HS-5 (cell line): ENCODE results near the gene MRC2.
"Not testable (repeated sequence)": the region's sequence is repeated elsewhere in the genome, so short reads cannot be mapped to it uniquely, and the experiment has no call there.

ENCODE experiments used
- DNase-seq: peaks from one replicate; pipeline ENCODE4 v3.0.0-alpha.2; 2012; ENCODE audit warnings: low read depth

MRC2 gene, protein sequence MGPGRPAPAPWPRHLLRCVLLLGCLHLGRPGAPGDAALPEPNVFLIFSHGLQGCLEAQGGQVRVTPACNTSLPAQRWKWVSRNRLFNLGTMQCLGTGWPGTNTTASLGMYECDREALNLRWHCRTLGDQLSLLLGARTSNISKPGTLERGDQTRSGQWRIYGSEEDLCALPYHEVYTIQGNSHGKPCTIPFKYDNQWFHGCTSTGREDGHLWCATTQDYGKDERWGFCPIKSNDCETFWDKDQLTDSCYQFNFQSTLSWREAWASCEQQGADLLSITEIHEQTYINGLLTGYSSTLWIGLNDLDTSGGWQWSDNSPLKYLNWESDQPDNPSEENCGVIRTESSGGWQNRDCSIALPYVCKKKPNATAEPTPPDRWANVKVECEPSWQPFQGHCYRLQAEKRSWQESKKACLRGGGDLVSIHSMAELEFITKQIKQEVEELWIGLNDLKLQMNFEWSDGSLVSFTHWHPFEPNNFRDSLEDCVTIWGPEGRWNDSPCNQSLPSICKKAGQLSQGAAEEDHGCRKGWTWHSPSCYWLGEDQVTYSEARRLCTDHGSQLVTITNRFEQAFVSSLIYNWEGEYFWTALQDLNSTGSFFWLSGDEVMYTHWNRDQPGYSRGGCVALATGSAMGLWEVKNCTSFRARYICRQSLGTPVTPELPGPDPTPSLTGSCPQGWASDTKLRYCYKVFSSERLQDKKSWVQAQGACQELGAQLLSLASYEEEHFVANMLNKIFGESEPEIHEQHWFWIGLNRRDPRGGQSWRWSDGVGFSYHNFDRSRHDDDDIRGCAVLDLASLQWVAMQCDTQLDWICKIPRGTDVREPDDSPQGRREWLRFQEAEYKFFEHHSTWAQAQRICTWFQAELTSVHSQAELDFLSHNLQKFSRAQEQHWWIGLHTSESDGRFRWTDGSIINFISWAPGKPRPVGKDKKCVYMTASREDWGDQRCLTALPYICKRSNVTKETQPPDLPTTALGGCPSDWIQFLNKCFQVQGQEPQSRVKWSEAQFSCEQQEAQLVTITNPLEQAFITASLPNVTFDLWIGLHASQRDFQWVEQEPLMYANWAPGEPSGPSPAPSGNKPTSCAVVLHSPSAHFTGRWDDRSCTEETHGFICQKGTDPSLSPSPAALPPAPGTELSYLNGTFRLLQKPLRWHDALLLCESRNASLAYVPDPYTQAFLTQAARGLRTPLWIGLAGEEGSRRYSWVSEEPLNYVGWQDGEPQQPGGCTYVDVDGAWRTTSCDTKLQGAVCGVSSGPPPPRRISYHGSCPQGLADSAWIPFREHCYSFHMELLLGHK (N-terminal part only)

DNA sequence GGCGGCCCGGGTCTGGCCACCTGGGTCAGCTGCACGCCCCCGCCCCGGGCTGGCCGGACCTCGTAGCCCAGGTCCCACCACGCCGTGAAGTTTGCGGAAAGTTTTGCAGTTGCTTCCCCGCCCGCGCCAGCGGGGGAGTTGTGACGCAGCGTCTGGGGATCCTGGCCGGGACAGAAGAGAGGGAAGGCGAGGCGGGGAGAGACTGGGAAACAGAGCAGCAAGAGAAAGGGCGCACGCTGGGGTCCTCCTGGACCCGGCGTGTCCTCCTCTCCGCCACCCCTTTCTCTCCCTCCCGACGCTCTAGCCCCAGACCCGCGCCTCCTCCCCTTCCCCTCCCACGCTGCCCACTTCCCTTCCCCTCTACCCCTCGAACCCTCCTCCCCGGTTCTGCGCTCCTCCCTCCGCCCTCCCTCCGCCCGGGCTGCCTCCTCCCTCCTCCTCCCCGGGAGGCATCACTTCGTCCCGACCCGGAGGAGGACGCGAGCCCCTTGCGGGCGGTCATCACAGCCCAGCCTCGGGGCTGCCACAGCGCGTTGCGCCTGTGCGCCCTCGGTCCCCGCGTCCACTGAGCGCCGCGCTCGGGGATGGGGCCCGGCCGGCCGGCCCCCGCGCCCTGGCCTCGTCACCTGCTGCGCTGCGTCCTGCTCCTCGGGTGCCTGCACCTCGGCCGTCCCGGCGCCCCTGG is at the start of gene MRC2:
Gene MRC2 (plus strand): TSS at position 452 of the 685 bp plus-strand sequence. CDS start 133 bp downstream, at position 585.
- DNase-seq: peak; percentile 49

DNA sequence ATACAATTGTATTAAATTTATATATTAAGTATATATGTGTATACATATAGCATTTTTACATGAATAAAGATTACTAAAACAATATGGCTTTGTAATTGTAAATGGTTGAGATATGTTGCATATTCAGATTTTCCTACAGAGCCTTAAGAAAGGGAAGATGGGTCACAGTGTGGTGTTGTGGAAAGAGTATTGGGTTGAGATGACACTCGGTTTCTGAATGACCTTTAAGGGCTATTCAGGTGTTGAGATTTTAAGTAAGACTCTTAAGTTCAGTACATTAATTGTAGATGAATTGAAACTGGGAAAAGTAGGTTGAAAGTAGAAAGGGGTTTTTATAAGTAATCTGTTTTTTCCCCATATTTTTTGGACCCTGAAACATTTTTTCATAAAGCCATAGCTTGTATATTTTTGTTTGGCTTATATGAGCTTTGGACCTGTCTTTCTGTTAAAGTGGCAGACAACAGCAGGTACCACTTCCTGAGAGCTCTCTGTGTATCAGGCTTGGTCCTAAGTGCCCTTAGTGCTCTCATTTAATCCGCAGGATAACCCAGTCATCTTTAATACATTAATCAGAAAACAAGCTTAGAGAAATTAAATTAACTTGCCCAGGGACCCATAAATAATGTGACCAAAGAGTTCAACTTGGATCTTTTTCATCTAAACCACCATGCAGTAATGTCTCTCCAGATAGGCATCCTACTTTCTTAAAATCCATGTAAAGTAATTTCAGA is 48.5 kb upstream of the MRC2 start:
- DNase-seq: no peak

DNA sequence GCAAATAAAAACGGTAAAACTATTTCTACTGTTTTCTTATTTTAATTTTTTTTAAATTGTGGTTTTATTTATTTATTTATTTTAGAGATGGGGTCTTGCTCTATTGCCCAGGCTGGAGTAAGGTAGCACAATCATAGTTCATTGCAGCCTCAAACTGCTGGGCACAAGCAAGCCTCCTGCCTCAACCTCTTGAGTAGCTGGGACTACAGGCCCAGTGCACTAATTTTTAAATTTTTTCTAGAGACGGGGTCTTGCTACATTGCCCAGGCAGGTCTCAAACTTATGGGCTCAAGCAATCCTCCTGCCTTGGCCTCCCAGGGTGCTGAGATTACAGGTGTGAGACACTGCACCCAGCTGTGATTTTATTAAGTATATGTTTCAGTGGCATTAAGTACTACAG is 46.5 kb upstream of the MRC2 start:
- DNase-seq: no peak

DNA sequence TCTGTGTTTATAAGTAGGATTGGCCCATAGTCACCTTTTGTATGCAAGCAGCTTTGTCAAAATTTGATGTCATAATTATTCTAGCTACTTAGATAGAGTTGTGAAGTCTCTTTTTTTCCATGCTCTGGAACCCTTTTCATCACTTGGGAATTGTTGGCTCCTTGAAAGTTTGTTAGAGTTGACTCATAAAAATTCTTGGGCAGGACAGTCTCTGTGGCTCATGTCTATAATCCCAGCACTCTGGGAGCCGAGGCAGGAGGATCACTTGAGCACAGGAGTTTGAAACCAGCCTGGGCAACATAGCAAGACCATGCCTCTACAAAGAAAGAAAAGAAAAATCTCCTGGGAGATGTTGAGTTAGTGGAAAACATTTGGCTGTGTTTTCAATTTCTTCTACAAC is 45.7 kb upstream of the MRC2 start:
- no peak for DNase-seq

DNA sequence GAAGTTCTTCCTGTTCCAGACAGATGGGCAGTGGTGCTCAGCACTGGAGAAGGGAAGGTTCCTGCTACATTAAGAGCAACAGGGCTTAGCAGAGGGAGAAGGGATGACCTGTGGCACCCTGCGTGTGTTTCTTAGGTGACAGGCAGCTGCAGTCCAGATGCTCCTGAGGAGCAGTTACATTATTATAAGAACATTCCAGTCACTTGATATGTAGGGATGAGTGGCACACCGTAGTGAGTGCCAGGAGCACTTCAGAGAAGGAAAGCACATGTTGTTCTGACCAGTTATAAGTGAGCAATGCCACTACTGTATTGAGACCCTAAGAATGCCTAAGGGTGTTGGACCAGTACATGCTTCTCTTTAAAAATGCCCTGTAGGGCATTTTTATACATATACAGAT is 39.9 kb upstream of the MRC2 start:
- DNase-seq: no peak

DNA sequence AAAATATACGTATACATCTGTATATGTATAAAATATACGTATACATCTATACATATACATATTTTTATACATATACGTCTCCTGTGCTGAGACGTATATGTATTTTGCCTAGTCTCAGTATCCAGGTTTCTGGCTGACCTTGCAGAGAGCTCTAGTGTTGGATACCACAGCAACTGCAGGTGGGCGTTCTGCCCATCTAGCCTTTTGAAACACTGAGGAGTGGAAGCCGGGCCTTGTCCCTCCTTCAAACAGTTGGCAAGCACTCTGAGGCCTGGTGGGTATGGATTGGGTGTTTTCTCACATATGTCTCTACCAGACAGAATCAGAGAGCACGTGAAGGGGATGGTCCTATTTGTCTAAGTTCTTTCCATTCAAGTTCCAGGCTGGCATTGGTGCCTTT is 39.4 kb upstream of the MRC2 start:
- no peak for DNase-seq

DNA sequence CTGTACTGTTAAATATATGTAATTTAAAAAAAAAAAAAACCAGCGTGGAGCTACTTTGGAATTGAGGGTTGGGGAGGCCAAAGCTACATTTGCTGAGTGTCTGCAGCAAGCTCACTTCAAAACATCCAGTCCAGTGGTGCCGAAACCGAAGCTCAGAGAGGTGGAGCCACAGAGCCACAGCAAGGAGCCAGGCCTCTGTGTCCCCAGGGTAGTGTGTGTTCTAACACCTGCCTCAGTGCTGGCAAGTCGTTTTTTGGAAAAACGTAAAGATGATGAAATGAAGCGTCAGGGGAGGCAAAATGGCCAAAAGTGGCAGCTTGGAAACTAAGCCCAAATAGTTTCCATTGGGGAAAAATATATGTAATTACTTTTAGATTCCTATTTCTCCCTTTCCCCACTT is 36.1 kb upstream of the MRC2 start:
- DNase-seq: no peak

DNA sequence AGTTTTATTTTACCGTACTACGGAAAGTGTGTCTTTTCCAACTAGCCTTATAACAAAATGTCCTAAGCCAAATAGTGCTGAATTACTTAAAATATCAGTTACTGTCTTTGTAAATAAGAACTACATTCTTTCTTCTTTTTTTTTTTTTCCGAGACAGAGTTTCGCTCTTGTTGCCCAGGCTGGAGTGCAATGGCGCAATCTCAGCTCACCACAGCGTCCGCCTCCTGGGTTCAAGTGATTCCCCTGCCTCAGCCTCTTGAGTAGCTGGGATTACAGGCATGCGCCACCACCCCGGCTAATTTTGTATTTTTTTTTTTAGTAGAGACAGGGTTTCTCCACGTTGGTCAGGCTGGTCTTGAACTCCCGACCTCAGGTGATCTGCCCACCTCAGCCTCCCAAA is 35.6 kb upstream of the MRC2 start:
- not testable (repeated sequence) for DNase-seq

DNA sequence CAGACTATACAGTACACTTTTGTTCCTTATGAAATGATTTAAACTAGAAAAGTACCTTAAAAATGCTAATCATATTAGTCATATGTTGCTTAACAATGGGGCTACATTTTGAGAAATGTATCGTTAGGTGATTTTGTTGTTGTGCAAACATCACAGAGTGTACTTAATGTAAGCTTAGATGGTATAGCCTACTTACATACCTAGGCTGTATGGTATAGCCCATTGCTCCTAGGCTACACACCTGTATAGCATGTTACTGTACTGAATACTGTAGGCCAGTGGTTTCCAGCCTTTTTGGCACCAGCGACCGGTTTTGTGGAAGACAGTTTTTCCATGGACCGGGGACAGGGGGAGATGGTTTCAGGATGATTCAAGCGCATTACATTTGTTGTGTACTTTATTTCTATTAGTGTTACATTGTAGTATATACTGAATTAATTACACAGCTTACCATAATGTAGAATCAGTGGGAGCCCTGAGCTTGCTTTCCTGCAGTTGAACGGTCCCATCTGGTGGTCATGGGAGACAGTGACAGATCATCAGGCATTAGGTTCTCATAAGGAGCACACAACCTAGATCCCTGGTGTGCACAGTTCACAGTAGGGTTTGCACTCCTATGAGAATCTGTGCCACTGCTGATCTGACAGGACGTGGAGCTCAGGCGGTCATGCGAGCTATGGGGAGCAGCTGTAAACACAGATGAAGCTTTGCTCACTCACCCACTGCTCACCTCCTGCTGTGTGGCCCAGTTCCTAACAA is 35.0 kb upstream of the MRC2 start:
- no peak for DNase-seq

DNA sequence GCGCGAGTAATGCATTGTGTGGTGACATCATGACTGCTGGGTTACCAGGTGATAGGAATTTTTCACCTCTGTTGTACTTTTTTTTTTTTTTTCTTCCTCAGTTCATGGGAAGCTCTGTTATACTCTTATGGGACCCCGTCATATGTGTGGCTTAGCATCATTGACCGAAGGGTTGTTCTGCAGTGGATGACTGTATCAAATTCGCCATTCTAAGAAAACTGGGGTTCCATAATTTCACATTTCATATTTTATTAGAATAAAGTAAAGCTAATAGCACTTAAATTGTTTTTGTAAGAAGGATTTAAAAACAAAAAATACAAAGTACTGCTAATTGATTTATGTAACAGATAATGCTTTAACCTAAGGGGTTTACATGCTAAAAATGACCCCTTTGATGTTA is 32.0 kb upstream of the MRC2 start:
- DNase-seq: no peak

DNA sequence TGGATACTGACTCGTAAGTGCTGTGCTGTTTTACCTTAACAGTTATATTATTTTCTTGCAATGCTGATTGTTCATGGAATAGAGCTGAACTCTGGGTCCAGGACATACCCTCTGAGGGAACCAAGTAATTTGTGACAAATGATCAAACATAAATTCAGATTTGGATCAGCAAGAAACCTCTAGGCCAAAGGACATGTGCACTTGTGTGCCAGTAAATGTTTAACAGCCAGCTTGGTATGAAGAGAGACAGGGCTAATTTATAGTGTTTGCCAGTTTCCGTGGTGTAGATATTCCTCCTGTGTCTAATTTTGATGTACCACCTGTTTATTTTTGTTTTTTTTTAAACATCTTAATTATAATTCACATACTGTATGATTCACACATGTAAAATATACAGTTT is 30.8 kb upstream of the MRC2 start:
- DNase-seq: no peak

DNA sequence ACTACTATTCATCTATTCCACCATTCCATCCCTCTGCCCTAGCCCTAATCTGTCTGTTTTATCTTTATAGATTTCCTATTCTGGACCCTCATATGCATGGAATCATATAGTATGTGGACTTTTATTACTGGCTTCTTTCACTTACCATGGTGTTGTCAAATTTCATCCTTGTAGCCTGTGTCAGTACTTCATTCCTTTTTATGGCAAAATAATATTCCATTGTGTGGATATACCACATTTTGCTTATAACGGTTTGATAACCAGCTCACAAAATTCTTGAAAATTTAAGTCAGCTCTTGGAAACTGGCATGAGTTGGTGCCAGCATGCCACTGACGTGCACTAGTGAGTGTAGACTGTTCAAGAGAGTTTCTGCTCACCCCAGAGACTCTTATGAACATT is 30.3 kb upstream of the MRC2 start:
- DNase-seq: no peak

DNA sequence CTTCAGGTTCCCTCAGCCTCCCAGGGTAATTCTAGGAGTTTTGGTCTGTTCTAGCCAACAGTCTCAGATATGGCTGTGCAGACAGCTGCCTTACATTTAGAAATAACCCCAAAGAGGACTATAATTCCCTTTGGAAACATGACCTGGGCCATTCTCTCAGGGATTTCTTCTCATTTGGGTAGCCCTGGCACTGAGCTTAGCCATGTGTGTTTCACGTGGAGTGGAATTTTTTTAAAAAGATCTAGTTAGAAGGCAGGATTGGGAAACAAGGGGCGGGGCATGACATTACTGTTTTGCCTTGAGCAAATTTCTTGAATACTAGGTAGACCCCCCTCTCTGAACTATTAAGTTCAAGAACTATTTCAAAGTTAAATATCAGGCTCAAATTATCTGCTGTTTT is 29.6 kb upstream of the MRC2 start:
- DNase-seq: no peak

DNA sequence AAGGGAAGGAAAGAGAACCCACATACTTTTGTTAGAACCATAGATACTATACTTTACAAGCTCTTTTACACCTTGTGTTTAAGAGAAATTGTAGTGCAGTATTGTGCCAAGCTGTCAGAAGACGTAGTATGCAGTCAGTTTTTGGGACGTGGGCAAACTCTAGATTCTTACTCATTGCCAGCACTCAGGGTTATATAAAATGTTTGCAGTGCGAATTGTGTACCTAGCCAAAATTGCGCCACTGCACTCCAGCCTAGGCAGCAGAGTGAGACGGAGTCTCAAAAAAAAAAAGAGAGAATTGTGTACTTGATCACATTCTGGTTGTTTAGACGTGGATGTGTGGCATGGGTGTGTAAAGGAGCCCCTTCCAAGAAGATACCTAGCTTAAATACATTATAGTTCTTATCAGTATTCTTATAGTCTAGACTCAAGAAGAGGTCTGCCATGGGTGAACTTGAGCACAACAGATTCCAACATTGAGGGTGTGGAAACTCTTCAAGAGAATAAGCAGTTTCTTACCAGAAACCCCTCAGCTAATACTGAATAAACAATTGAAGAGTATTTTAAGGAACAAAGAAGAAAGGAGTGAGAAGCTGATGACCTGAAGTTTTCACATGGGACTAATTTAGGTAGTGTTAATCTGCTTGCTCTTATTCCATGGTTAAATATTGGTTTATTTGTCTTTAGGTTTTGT is 27.4 kb upstream of the MRC2 start:
- no peak for DNase-seq

DNA sequence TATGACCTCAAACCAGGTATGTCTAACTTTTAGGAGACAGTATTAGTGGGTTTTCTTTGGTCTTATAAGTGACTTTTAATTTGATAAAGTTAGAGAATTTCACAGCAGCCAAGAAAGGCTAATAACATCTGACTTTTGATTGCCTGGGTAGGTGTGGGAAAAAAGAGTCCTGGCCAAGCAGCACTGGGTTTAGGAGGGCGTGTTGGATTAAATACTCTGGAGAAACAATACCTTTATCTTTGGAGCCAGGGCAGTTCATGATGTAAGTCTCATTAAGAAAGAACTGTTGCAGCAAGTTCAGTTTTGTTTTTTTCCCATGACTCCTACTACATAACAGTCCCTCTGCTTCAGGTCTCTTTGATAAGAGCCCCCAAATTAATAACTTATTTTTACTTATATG is 26.7 kb upstream of the MRC2 start:
- no peak for DNase-seq

DNA sequence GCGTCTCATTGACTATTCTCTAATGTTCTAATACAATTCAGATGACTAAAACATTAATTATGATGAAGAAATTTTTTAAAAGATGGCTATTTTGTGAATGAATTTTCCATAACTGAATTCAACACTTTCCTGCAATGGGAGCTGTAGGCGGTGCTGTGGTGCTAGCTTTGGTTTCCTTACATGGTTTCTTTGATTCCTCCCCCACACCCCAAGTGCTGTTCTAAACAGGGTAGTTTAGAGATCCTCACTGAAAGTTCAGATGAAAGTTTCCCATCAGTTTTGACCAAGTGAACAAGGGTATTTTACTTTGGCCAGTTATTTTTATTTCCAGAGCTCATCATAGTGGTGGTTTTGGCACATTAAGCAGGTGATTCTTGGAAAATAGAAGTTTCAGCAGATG is 26.0 kb upstream of the MRC2 start:
- no peak for DNase-seq

DNA sequence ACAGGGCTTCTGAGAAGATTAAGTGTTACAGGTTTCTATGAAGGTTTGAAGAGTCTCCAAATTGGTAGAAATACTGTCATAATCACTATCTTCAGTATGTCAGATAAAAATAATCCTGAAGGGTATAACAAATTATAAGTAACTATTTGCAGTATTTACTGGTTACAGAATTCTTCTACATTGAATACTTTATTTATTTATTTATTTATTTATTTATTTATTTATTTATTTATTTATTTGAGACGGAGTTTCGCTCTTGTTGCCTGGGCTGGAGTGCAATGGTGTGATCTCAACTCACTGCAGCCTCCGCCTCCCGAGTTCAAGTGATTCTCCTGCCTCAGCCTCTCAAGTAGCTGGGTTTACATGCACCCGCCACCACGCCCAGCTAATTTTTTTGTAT is 23.7 kb upstream of the MRC2 start:
- not testable (repeated sequence) for DNase-seq

DNA sequence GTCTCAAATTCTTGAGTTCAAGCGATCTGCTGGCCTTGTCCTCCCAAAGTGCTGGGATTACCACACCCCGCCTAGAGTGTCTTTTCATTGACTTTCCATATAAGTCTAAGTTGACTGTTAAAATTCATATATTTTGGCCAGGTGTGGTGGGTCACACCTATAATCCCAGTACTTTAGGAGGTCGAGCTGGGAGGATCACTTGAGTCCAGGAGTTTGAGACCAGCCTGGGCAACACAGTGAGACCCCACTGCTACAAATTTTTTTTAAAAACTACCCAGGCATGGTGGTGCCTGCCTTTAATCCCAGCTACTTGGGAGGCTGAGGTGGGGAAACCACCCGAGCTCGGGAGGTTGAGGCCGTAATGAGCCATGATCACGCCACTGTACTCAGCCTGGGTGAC is 21.9 kb upstream of the MRC2 start:
- no peak for DNase-seq

DNA sequence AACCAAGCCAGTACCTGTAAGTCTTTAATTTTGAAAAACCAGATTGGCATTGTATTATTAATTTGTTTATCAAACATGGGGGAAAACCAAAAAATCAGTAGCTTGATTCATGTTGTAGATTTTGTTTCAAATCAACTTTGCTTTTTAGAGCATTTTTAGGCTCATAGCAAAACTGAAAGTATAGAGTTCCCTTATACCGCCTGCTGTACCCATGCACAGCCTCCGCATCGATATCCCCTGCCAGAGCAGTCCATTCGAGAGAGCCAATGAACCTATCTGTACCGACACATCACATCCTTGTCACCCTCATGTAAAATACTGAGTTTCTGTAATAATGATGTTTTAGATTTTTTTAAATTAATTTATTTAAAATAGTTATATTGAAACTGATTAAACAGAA is 16.2 kb upstream of the MRC2 start:
- DNase-seq: no peak

DNA sequence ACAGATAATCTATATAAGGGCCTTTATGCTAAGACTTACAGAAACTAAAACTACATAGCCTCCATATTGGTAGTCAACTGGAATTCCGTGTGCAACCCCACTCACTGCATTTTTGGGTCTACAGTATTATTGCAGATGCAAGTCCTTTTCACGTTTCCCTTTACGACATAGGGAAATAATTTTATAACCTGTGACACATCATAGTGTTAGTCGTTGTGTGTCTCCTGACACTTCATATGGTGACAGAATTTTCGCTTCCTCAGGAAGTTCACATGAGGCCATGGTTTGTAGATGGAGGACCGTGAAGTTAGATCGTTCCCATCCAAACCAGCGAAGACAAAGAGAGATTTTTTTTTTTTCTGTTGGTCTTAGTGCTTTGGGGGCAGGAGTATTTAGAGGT is 15.7 kb upstream of the MRC2 start:
- no peak for DNase-seq
